Tibial nerve (tissue), 4 donors: Measurements from ENCODE around the gene SLC46A1. TPM values are rescaled to one million over a fixed set of nuclear protein-coding genes. Genes with fewer than 3 reads are reported as not detected.

ENCODE experiments used
- DNase-seq, 2 donors: peaks; one replicate each; pipeline ENCODE4 v3.0.0-alpha.2; 2019; ENCODE audit warnings: low spot score in 2 of 2
- H3K27ac ChIP-seq, 4 donors: fragments of 200-600 bp; sonication (generic) in 3 of 4; one replicate each; pipeline ENCODE4 v1.5.1; 2017 to 2019; ENCODE audit warnings: mild to moderate bottlenecking in 1 of 4
- H3K27me3 ChIP-seq, 2 donors: fragments of 200-600 bp; sonication (generic) in 1 of 2; one replicate each; pipeline versions ENCODE4 v1.5.1 to v1.6.0; 2017 to 2019
- H3K36me3 ChIP-seq, 3 donors: fragments of 200-600 bp; sonication (generic); one replicate each; pipeline ENCODE4 v1.5.1; 2018 to 2019
- H3K4me1 ChIP-seq, 4 donors: fragments of 200-600 bp; sonication (generic) in 3 of 4; one replicate each; pipeline ENCODE4 v1.5.1; 2017 to 2019
- H3K4me3 ChIP-seq, 4 donors: fragments of 200-600 bp; sonication (generic) in 3 of 4; one replicate each; pipeline ENCODE4 v1.5.1; 2017 to 2019; ENCODE audit warnings: mild to moderate bottlenecking in 1 of 4, moderate library complexity in 1 of 4
- H3K9me3 ChIP-seq, 4 donors: fragments of 200-600 bp; sonication (generic) in 3 of 4; one replicate each; pipeline ENCODE4 v1.5.1; 2017 to 2019
- CTCF ChIP-seq, 5 experiments: fragments of 200-600 bp in 3 of 5; fragments of 450-650 bp in 2 of 5; sonication (generic) in 3 of 5; IDR thresholded peaks; one replicate each; pipeline ENCODE4 v1.5.1; 2016 to 2019; ENCODE audit warnings: antibody characterized with exemption in 5 of 5, mild to moderate bottlenecking in 3 of 5, moderate library complexity in 2 of 5
- EP300 ChIP-seq, 2 donors: sonication (generic); formaldehyde crosslinking; IDR thresholded peaks; one replicate each; pipeline ENCODE4 v1.6.1; 2017; ENCODE audit warnings: antibody characterized with exemption in 2 of 2, mild to moderate bottlenecking in 1 of 2
- POLR2A ChIP-seq, 2 donors: fragments of 450-650 bp; IDR thresholded peaks; one replicate each; pipeline ENCODE4 v1.6.1; 2017; ENCODE audit warnings: antibody characterized with exemption in 2 of 2, mild to moderate bottlenecking in 2 of 2, moderate library complexity in 2 of 2
- WGBS, 2 donors: methylation state at CpG; one replicate each; pipeline ENCODE4 v1.1.5; 2018; 5-methylcytosine and 5-hydroxymethylcytosine counted together
- total RNA-seq, 4 donors: library from RNA; depleted of rRNA; stranded (reverse); fragments of >200 nt; gene quantifications; one replicate each; pipeline ENCODE4 v1.1.0, GENCODE V29; 2016

SLC46A1 gene
- total RNA-seq, 4 donors from 2014 or later, result 5.0 to 10.8 (median 6.4) TPM

- no peak for DNase-seq
- TF ChIP-seq POLR2A (IDR thresholded peaks at IDR 0.05) (no peak), CTCF (IDR thresholded peaks at IDR 0.05) (no peak), EP300 (IDR thresholded peaks at IDR 0.05) (no peak)
- H3K36me3 ChIP-seq, result no peaks in the 10 kb centered on the region
- no peaks in the 10 kb centered on the region for H3K9me3 ChIP-seq
- no peak overlapping the region for H3K27ac ChIP-seq
- WGBS, 2 donors, result 66 to 70% methylated on average over 3 of the region's 3 CpGs
- peaks cover 0 to 5% (median 0%) of the 10 kb centered on the region in 4 donors for H3K4me1 ChIP-seq
- peaks cover 0 to 12% of the 10 kb centered on the region in 2 donors for H3K27me3 ChIP-seq
- H3K4me3 ChIP-seq, result no peak overlapping the region
Observed at GRCh38 chr17:28412099-28412498, 6.1 kb upstream of the SLC46A1 start.

GRCh38 chr17:28407974-28408306 lies 1.9 kb upstream of the SLC46A1 start:
- Histone ChIP-seq H3K27ac (no peak overlapping the region), H3K4me3 (no peak overlapping the region), H3K36me3 (peaks cover 0 to 3% (median 0%) of the 10 kb centered on the region in 3 donors), H3K27me3 (no peaks in the 10 kb centered on the region), H3K4me1 (peaks cover 0 to 21% (median 4%) of the 10 kb centered on the region in 4 donors), H3K9me3 (no peaks in the 10 kb centered on the region)
- DNase-seq, result no peak
- no peak for TF ChIP-seq EP300 (IDR thresholded peaks at IDR 0.05)
- no peak for TF ChIP-seq CTCF (IDR thresholded peaks at IDR 0.05)
- no peak for TF ChIP-seq POLR2A (IDR thresholded peaks at IDR 0.05)
- WGBS, 2 donors, result 78 to 100% methylated on average over 1 of the region's 1 CpG

GRCh38 chr17:28407130-28407973 lies 1.3 kb upstream of the SLC46A1 start:
- TF ChIP-seq EP300 (IDR thresholded peaks at IDR 0.05) (no peak), CTCF (IDR thresholded peaks at IDR 0.05) (no peak), POLR2A (IDR thresholded peaks at IDR 0.05) (no peak)
- Histone ChIP-seq H3K4me1 (peaks cover 0 to 21% (median 4%) of the 10 kb centered on the region in 4 donors), H3K27me3 (no peaks in the 10 kb centered on the region), H3K27ac (no peak overlapping the region), H3K9me3 (no peaks in the 10 kb centered on the region), H3K4me3 (no peak overlapping the region), H3K36me3 (peaks cover 0 to 9% (median 0%) of the 10 kb centered on the region in 3 donors)
- WGBS, 2 donors, result 68 to 72% methylated on average over 5 of the region's 5 CpGs
- no peak for DNase-seq

- Histone ChIP-seq H3K9me3 (no peaks in the 10 kb centered on the region), H3K27ac (peak overlapping the region in 2 of 4 donors; percentile 66 to 70), H3K36me3 (peaks cover 0 to 18% (median 0%) of the 10 kb centered on the region in 3 donors), H3K4me1 (peaks cover 0 to 21% (median 4%) of the 10 kb centered on the region in 4 donors), H3K4me3 (peak overlapping the region; percentile 73 to 94 (median 78)), H3K27me3 (no peaks in the 10 kb centered on the region)
- TF ChIP-seq POLR2A (IDR thresholded peaks at IDR 0.05), result no peak
- no peak for TF ChIP-seq EP300 (IDR thresholded peaks at IDR 0.05)
- no peak for TF ChIP-seq CTCF (IDR thresholded peaks at IDR 0.05)
- WGBS, 2 donors, result 29 to 33% methylated on average over 7 to 9 of the region's 9 CpGs
- DNase-seq, result no peak
Observed at GRCh38 chr17:28406473-28406814, 432 bp upstream of the SLC46A1 start.

- Histone ChIP-seq H3K27ac (peak overlapping the region in 3 of 4 donors; percentile 22 to 70 (median 66)), H3K36me3 (peaks cover 0 to 33% (median 0%) of the 10 kb centered on the region in 3 donors), H3K27me3 (no peaks in the 10 kb centered on the region), H3K4me3 (peak overlapping the region; percentile 73 to 94 (median 78)), H3K9me3 (no peaks in the 10 kb centered on the region), H3K4me1 (peaks cover 0 to 21% (median 4%) of the 10 kb centered on the region in 4 donors)
- TF ChIP-seq POLR2A (IDR thresholded peaks at IDR 0.05), result no peak
- no peak for TF ChIP-seq CTCF (IDR thresholded peaks at IDR 0.05)
- no peak for TF ChIP-seq EP300 (IDR thresholded peaks at IDR 0.05)
- 31 to 39% methylated on average over 31 to 32 of the region's 33 CpGs for WGBS, 2 donors
- no peak for DNase-seq
Observed at GRCh38 chr17:28404812-28405570, 1.0 kb downstream of the SLC46A1 start.
